Stimulated activated CD4-positive, alpha-beta T cell treated with anti-CD3 and anti-CD28 coated beads, Interleukin-4, amount 100 ng/mL, for 1 hour (primary cell): ENCODE results near the gene REPS2.

Experiments
- DNase-seq: peaks from one replicate; pipeline ENCODE4 v3.0.0-alpha.2; 2020

Gene REPS2

DNA sequence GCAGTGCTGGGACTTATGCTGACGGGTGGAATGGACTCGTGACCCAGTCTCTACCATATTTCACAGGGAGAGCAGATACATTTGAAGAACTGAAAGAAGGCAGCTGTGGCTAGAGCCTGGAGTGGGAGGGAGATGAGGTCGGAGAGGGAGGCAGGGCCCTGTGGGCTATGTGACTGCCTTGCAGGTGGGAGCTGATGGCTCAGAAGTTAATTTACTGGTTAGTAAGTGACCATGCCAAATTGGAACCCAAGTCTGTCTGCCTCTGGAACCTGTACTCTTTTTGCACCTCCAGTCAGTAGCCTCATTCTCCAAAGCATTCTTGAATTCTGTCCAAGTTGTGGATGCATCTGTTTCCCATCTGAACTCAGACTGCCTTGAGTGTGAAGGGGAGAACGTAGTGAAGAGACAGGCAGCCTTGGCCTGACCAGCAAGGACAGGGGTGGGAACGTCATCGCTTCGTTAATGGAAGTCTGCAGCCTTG is 92.3 kb downstream of the REPS2 start:
- no peak for DNase-seq

GRCh38 chrX:17039826-17040225 is 93.4 kb downstream of the REPS2 start:
- DNase-seq = no peak

DNA sequence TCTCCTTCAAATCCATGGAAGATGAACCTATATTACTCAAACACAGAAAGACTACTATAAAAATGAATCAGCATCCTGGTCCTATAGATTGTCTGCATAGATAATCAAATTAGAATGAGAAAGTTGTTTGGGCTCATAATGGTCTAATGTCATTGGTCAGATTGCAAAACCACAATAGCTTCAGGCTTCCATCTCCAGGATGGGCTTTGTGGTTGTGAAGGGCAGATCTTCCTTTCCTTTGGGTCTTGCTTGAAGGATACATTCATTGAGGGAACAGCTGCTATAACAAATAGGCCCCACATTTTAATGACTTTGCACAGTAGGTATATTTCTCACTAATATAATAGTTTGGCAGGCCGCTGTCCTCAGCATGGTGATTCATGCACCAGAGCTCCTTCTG is 94.3 kb downstream of the REPS2 start:
- DNase-seq = no peak

GRCh38 chrX:17042037-17042436 is 95.6 kb downstream of the REPS2 start:
- no peak for DNase-seq

- peak; percentile 5 for DNase-seq
Measured at GRCh38 chrX:17046478-17047097, 100.1 kb downstream of the REPS2 start.

DNA sequence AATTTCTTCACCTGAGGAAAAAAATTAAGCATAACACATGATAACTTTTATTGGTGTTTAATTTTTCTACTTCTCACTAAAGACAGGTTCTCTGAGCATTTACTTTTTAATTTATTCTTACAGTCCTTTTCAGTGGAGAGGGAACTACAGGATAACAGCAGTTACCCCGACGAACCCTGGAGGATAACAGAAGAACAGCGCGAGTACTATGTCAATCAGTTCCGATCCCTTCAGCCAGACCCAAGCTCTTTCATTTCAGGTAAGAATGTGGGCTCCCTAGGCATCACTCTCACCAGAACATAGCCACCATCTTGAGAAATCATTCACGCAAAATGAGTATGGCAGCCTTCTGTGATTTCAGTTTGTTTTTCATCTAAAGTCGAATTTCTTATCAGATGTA is 100.8 kb downstream of the REPS2 start:
- DNase-seq = no peak

DNA sequence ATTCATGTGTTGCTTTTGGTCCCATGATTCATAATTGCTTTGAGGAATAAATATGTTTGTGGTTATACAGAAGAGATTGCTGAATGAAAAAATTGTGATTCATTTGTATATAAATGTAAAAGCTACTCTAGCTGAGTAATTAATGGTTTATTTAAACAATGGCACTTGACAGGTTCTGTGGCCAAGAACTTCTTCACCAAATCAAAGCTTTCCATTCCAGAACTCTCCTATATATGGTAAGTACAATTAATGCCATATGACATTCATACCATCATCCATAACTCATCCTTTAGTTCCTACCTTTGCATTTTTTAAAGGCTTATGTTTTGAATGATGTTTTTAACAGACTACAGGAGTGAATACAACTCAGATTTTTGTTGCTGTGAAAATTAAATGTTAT is 105.8 kb downstream of the REPS2 start:
- DNase-seq = no peak

DNA sequence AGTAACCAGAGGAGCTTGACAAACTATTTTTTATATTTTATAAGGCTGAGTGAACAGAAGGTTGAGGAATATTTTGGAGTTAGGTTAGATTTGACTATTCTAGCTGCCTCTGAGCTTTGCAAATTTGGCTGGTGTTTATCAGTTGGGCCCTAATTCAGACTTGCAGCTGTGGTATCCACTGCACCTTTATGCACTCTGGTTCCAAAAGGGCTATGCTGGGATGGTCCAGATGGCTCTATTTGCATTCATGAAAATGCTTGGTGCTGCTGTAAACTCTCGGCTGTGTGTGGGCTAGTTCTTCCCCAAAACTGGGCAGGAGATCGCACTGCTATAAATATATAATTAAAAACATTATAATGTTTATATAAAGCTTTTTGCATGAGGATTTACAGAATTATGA is 106.3 kb downstream of the REPS2 start:
- no peak for DNase-seq

- no peak for DNase-seq
Measured at GRCh38 chrX:17053502-17053901, 107.0 kb downstream of the REPS2 start.

DNA sequence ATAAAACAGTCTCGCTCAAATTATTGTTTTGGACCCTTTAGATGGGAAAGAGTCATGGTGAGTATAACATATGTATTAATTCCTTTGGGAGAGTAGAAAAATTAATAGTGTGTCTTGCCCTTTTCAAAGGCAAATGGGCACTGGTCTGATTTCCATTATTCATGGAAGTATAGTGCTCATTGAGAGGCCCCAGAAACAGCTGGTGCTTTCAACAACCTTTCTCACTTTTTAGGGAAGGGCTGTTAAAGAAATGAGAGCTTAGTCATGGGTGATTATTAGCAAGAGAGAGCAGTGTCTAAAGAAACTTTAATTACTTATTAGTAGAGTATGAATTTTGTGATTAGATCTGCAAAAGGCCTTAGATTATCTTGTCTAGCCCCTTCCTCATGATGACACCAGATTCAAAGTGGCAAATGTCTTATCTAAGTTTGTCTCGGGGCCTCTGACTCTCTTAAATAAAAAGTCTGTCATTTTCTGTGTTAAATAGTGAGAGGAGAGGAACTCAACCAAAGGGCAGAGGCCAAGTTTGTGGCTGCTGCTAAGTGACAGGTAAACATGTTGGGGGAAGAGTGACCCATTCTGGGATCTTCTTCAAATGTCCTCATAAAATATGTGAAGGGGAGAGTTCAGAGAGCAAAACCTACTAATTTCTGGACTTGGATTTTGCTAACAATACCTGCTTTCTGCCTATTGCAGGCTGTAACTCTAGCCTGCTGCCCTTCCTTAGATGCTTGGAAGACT is 110.6 kb downstream of the REPS2 start:
- no peak for DNase-seq

- no peak for DNase-seq
Measured at GRCh38 chrX:17062065-17062464, 115.6 kb downstream of the REPS2 start.

DNA sequence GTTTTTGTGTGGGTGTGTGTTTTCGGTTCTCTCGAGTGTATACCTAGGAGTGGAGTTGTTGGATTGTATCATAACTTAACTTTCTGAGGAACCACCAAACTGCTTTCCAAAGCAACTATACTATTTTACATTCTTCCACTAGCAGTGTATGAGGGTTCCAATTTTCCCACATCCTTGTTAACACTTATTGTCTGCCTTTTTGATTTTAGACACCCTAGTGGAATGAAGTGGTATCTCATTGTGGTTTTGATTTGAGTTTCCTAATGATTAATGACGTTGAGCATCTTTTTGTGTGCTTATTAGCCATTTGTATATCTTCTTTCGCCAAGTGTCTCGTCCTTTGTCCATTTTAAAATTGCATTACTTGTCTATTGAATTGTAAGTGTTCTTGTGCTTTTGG is 118.6 kb downstream of the REPS2 start:
- DNase-seq = no peak

GRCh38 chrX:17067534-17067933 is 121.1 kb downstream of the REPS2 start:
- no peak for DNase-seq

DNA sequence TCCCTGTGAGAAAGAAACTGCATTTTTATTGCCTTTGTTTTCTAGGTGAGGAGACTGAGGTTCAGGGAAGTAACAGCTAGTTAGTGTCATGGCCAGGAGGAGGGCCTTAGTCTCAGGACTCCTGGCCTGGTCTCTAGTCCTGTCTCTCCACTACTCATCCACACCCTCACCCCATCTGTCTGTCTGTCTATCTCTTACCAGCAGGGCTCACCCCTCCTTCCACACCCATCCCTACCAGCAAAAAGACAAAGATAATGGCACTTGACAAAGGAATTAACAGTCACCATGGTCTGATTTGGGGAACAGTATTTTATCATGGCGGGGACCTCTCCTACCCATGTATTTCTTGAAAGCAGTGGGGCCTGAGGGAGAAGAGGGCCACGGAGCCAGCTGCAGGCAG is 125.8 kb downstream of the REPS2 start:
- no peak for DNase-seq

- no peak for DNase-seq
Measured at GRCh38 chrX:17072721-17073230, 126.3 kb downstream of the REPS2 start.

- no peak for DNase-seq
Measured at GRCh38 chrX:17075004-17075403, 128.5 kb downstream of the REPS2 start.

DNA sequence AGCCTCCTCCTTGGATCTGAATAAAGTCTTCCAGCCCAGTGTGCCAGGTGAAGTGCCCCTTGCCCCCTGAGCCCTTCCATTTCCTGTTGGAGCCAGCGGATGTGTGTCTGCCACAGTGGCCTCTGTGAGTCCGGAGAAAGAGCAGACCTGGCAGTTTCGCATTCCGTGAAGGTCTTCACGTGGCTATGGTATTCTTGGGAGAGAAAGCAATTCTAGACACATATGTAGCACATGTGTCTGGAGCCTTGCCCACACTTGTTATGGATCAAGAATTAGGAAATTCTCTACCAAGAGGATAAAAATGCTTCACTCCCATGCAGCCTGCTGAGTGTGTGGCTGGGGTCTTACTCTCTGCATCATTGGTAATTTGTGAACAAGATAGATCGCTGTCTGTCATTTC is 130.9 kb downstream of the REPS2 start:
- DNase-seq = no peak

DNA sequence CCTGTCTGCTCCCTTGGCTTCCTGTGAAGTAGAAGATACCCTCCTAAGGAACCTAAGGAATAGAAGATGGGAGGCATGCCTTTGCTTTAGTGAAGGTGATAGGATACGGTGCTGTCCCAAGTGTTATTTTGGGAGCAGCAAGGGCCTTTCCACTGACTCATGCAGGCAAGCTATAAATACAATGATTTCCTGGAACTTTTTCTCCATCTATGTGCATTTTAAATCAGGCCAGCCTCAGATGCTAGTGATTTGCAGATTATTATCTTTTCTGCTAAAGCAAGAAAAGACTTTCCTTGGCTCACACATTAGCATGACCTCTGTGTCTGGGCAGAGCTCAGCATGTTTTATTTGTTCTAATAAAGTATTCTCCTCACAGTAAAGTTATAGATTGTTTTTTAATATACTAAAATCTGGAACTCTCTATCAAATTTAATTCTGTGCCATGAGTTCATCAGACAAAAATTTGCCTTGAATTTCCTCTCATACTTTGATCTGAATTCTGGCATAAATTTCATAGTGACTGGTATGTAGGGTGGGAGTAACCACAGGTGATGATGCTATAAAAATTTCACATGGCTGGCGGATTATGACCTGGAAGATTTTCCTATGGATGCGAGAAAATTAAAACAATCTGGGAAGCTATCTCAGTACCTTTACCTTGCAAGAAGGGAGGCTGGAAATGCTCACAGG is 131.7 kb downstream of the REPS2 start:
- no peak for DNase-seq

DNA sequence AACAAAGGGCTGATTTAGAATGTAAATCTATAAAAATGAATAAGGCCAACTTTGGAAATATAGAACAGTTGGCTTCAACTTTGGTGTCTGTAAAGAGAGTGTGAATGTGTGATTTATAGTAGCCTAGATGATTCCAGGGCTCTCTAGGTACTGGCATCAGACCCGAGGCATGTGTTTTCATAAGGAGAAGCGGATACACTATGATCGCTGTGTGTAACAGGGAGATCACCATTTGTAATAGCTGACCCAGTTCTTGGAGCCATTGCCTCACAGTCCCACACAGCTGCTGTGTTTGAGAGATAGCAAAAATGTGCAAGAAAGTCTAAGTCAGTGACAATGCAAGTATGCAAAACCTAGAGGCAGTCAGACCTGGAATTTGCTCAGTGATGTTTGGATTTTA is 135.1 kb downstream of the REPS2 start:
- no peak for DNase-seq

- no peak for DNase-seq
Measured at GRCh38 chrX:17081968-17082367, 135.5 kb downstream of the REPS2 start.

- no peak for DNase-seq
Measured at GRCh38 chrX:17082831-17083230, 136.4 kb downstream of the REPS2 start.

DNA sequence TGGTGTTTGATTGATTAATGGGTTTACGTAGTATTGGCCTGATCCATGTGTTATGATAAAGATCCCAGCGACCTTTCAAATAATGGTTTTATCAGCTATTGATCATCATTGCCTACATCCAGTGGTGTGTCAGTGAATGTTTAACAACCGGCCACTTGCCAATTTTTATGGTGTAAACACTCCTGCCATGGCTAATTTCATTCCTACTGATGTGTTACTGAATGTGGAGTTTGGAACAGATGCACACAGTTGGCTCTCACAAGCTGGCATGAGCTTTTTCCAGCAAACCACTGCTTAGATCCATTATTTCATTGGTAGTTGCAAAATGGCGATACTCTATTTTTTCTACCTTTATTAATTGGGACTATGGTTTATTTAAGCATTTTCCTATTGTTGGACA is 139.9 kb downstream of the REPS2 start:
- no peak for DNase-seq

DNA sequence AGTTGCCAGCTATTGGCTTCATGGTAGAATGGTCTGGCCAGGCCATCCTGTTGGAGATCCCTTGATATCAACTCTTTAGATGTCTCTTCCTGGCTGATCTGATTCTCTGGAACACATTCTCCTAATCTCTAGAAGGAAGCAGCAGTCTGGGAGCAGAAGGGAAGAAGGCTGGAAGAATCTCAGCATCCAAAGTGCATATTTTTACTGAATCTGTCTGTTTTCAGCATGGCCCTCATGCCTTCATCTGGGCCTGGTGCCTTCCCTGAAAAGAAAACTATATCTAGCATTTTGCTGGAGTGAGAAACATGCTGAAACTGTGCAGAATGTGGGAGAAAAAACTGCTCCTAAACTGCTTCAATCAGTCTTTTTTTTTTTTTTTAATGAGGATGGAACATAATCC is 148.7 kb downstream of the REPS2 start:
- DNase-seq = no peak
